ENCODE data around the gene EDEM3.

The EDEM3 gene

DNA sequence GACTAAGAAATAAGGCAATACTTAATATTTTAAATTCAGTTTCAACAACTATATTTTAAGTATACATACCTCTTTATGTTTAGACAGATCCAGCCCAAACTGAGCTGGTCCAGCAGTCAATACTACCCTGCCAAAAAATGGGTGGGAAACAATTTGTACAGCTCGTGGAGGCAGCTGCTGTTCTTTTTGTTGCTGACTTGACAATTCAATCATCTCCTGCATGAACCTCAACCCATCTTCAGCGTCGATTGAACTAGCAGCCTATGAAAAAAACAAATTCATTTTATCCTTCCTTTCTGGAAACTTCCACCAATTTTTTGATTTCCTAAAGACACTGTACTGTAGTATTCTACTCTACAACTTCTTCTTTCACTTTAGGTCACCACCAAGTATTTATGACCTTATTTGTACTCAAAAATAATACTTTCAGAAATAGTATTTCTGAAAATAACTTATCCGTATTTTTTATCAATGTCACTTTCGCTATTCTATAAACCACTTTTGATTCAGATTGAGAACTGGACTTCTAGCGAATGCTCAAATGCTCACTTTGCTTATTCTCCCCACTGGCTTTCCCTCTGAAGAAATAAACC is 46.5 kb downstream of the EDEM3 start:
- peaks cover 4% of the 10 kb centered on the region for H3K9me3 ChIP-seq
- H3K36me3 ChIP-seq, result peaks cover 98% of the 10 kb centered on the region
- no peak overlapping the region for H3K4me3 ChIP-seq (ENCODE audit: low read depth in 1 of 2, low read length in 1 of 2)
- no peaks in the 10 kb centered on the region for H3K4me1 ChIP-seq (ENCODE audit: control insufficient read depth in 1 of 2, insufficient read depth in 1 of 2, low read depth in 1 of 2, low read length in 1 of 2)
- TF ChIP-seq, protein P1, sequence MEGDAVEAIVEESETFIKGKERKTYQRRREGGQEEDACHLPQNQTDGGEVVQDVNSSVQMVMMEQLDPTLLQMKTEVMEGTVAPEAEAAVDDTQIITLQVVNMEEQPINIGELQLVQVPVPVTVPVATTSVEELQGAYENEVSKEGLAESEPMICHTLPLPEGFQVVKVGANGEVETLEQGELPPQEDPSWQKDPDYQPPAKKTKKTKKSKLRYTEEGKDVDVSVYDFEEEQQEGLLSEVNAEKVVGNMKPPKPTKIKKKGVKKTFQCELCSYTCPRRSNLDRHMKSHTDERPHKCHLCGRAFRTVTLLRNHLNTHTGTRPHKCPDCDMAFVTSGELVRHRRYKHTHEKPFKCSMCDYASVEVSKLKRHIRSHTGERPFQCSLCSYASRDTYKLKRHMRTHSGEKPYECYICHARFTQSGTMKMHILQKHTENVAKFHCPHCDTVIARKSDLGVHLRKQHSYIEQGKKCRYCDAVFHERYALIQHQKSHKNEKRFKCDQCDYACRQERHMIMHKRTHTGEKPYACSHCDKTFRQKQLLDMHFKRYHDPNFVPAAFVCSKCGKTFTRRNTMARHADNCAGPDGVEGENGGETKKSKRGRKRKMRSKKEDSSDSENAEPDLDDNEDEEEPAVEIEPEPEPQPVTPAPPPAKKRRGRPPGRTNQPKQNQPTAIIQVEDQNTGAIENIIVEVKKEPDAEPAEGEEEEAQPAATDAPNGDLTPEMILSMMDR (IDR thresholded peaks at IDR 0.05), result no peak
- H3K27ac ChIP-seq, result no peak overlapping the region
- H3K27me3 ChIP-seq, result no peaks in the 10 kb centered on the region

DNA sequence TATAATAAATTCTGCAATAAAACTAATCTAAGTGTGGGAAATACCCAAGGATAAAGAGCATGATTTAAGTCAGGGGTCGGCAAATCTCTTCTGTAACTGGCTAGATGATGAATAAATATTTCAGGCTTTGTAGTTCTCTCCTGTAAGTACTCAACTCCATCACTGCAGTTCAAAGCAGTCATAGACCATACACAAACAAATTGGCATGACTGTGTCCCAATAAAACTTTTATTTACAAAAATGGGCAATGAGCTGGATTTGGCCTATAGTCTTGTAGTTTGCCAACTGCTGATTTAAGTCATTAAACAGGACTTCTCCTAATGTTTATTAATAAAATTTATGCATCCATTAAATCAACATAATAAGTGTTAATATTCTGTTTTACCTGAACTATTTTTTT is 49.4 kb downstream of the EDEM3 start:
- H3K9me3 ChIP-seq, result peaks cover 4% of the 10 kb centered on the region
- H3K27me3 ChIP-seq, result no peaks in the 10 kb centered on the region
- H3K36me3 ChIP-seq, result peaks cover 98% of the 10 kb centered on the region
- H3K4me1 ChIP-seq (ENCODE audit: control insufficient read depth in 1 of 2, insufficient read depth in 1 of 2, low read depth in 1 of 2, low read length in 1 of 2), result no peaks in the 10 kb centered on the region
- H3K27ac ChIP-seq, result no peak overlapping the region
- TF ChIP-seq, protein P1 (IDR thresholded peaks at IDR 0.05), result no peak
- H3K4me3 ChIP-seq (ENCODE audit: low read depth in 1 of 2, low read length in 1 of 2), result no peak overlapping the region

DNA sequence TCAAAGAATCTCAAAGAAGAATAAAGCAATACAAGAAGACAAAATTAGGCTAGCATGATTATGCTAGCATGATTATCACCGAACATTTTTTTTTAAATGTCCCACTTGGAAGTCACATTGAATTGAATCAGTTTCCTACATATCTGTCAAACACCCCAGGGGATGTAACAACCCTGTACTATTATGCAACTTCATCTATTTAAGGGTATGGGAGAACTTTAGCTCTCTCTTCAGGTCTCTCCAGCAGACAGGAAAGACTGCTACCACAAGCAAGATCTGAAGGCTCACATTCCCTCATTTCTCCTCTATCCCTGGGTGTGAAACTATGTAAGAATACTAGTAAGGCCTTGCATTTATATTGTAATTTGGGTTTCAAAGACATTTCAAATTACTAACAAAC is 52.8 kb downstream of the EDEM3 start:
- TF ChIP-seq, protein P1 (IDR thresholded peaks at IDR 0.05), result no peak
- H3K4me3 ChIP-seq (ENCODE audit: low read depth in 1 of 2, low read length in 1 of 2), result no peak overlapping the region
- H3K27me3 ChIP-seq, result no peaks in the 10 kb centered on the region
- H3K9me3 ChIP-seq, result no peaks in the 10 kb centered on the region
- H3K27ac ChIP-seq, result no peak overlapping the region
- no peaks in the 10 kb centered on the region for H3K4me1 ChIP-seq (ENCODE audit: control insufficient read depth in 1 of 2, insufficient read depth in 1 of 2, low read depth in 1 of 2, low read length in 1 of 2)
- H3K36me3 ChIP-seq, result peaks cover 74% of the 10 kb centered on the region

DNA sequence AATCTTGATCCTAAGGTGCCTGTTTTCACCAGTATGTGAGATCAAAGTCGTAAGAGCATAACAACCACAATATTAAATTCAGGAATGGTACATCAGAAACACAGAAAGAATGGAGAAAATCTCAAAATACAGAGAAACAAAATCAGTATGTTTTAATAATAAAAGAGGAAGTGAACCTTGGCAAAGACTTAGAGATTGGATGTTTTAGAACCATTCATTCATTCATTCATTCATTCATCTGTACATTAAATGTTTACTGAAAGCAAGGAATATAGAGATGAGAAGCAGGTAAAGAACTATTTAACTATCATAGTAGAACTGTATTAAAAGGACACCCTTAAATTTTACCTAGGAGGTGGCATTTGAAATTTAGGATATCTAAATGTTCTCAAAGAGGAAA is 55.7 kb downstream of the EDEM3 start:
- TF ChIP-seq, protein P1 (IDR thresholded peaks at IDR 0.05), result no peak
- Histone ChIP-seq H3K27me3 (no peaks in the 10 kb centered on the region), H3K9me3 (no peaks in the 10 kb centered on the region), H3K36me3 (peaks cover 74% of the 10 kb centered on the region), H3K4me3 (ENCODE audit: low read depth in 1 of 2, low read length in 1 of 2) (no peak overlapping the region), H3K27ac (no peak overlapping the region), H3K4me1 (ENCODE audit: control insufficient read depth in 1 of 2, insufficient read depth in 1 of 2, low read depth in 1 of 2, low read length in 1 of 2) (no peaks in the 10 kb centered on the region)

DNA sequence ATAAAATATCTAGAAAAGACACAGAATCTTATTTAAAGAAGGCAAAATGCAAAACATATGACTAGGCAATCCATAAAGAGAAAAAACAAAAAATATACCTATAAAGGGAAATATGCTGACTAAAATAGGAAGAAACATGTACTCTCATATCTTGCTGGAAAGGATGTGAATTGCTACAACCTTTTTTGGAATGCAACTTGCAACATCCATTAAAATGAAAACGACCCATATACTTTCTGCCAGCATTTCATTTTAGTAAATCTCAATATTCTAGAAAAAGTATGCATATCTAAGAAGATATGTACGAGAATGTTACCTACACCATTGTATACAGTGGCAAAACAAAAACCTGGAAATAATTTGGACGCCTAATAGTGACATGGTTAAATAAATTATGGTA is 56.6 kb downstream of the EDEM3 start:
- Histone ChIP-seq H3K4me3 (ENCODE audit: low read depth in 1 of 2, low read length in 1 of 2) (no peak overlapping the region), H3K27ac (no peak overlapping the region), H3K27me3 (no peaks in the 10 kb centered on the region), H3K36me3 (peaks cover 74% of the 10 kb centered on the region), H3K9me3 (no peaks in the 10 kb centered on the region), H3K4me1 (ENCODE audit: control insufficient read depth in 1 of 2, insufficient read depth in 1 of 2, low read depth in 1 of 2, low read length in 1 of 2) (no peaks in the 10 kb centered on the region)
- TF ChIP-seq, protein P1 (IDR thresholded peaks at IDR 0.05), result no peak

DNA sequence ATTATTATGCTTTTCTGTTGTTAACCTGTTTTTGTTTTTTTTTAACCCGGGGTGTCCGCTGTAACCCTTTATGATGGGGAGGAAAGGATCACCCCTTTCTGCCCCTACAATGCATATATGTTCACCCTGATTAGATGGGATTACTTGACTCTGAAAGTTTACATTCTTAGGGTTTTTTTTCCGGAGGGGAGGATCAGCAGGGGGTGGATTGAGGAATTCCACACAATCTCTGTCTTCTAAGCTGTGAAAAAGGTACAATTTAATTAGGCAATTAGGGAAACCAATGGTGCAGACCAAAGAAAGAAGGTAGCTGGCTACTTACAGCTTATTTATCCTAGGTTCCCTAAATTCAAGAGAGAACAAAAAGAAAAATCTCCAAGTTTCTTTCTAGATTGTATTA is 58.3 kb downstream of the EDEM3 start:
- no peak overlapping the region for H3K4me3 ChIP-seq (ENCODE audit: low read depth in 1 of 2, low read length in 1 of 2)
- H3K27me3 ChIP-seq, result no peaks in the 10 kb centered on the region
- TF ChIP-seq, protein P1 (IDR thresholded peaks at IDR 0.05), result no peak
- H3K27ac ChIP-seq, result no peak overlapping the region
- H3K9me3 ChIP-seq, result no peaks in the 10 kb centered on the region
- no peaks in the 10 kb centered on the region for H3K4me1 ChIP-seq (ENCODE audit: control insufficient read depth in 1 of 2, insufficient read depth in 1 of 2, low read depth in 1 of 2, low read length in 1 of 2)
- H3K36me3 ChIP-seq, result peaks cover 72% of the 10 kb centered on the region
